Measurements from ENCODE around the gene STK10.

The STK10 gene

GRCh38 chr5:172102913-172103626 lies 85.0 kb downstream of the STK10 start:
- Histone ChIP-seq H3K4me3 (ENCODE audit: low read depth, low read length) (no peak overlapping the region), H3K36me3 (no peaks in the 10 kb centered on the region)
- DNase-seq: no peak

GRCh38 chr5:172102218-172102870 lies 85.7 kb downstream of the STK10 start:
- H3K4me3 ChIP-seq (ENCODE audit: low read depth, low read length): no peak overlapping the region
- TF ChIP-seq CTCF (IDR thresholded peaks at IDR 0.05; ENCODE audit: low read depth, low read length): no peak

More at GRCh38 chr5:172102913-172103626, 85.0 kb downstream of the STK10 start:
- Histone ChIP-seq H3K9me3 (no peaks in the 10 kb centered on the region), H3K4me1 (no peaks in the 10 kb centered on the region; the same call in 1 of the 2 replicates), H3K27me3 (no peaks in the 10 kb centered on the region)
- TF ChIP-seq CTCF (IDR thresholded peaks at IDR 0.05; ENCODE audit: low read depth, low read length): no peak

GRCh38 chr5:172101547-172102217 lies 86.3 kb downstream of the STK10 start:
- Histone ChIP-seq H3K9me3 (no peaks in the 10 kb centered on the region), H3K4me1 (no peaks in the 10 kb centered on the region; the same call in 1 of the 2 replicates), H3K27me3 (no peaks in the 10 kb centered on the region), H3K36me3 (no peaks in the 10 kb centered on the region), H3K4me3 (ENCODE audit: low read depth, low read length) (no peak overlapping the region)
- TF ChIP-seq CTCF (IDR thresholded peaks at IDR 0.05; ENCODE audit: low read depth, low read length): no peak
- no peak for DNase-seq

More at GRCh38 chr5:172102218-172102870, 85.7 kb downstream of the STK10 start:
- Histone ChIP-seq H3K4me1 (no peaks in the 10 kb centered on the region; the same call in 1 of the 2 replicates), H3K27me3 (no peaks in the 10 kb centered on the region), H3K36me3 (no peaks in the 10 kb centered on the region), H3K9me3 (no peaks in the 10 kb centered on the region)
- DNase-seq: no peak

- no peak overlapping the region for H3K4me3 ChIP-seq (ENCODE audit: low read depth, low read length)
Measured at GRCh38 chr5:172098883-172099282, 89.1 kb downstream of the STK10 start.

GRCh38 chr5:172098046-172098445 lies 90.0 kb downstream of the STK10 start:
- Histone ChIP-seq H3K4me3 (ENCODE audit: low read depth, low read length) (no peak overlapping the region), H3K27me3 (no peaks in the 10 kb centered on the region), H3K36me3 (no peaks in the 10 kb centered on the region), H3K9me3 (no peaks in the 10 kb centered on the region), H3K4me1 (no peaks in the 10 kb centered on the region)
- TF ChIP-seq CTCF (IDR thresholded peaks at IDR 0.05; ENCODE audit: low read depth, low read length): no peak
- no peak for DNase-seq

More at GRCh38 chr5:172098883-172099282, 89.1 kb downstream of the STK10 start:
- no peaks in the 10 kb centered on the region for H3K27me3 ChIP-seq
- H3K9me3 ChIP-seq: no peaks in the 10 kb centered on the region
- no peak for DNase-seq
- no peaks in the 10 kb centered on the region for H3K4me1 ChIP-seq
- no peaks in the 10 kb centered on the region for H3K36me3 ChIP-seq
- no peak for TF ChIP-seq CTCF (IDR thresholded peaks at IDR 0.05; ENCODE audit: low read depth, low read length)
